GM12801 (cell line): Measurements from ENCODE around the gene IL1RAPL2.

Experiments
- TF ChIP-seq, protein P1 (sequence below): IDR thresholded peaks from one replicate; pipeline ENCODE4 v1.5.1; 2011; ENCODE audit warnings: control low read depth; ENCODE audit not compliant: insufficient read length; ENCODE audit errors: extremely low read depth

The IL1RAPL2 gene

DNA sequence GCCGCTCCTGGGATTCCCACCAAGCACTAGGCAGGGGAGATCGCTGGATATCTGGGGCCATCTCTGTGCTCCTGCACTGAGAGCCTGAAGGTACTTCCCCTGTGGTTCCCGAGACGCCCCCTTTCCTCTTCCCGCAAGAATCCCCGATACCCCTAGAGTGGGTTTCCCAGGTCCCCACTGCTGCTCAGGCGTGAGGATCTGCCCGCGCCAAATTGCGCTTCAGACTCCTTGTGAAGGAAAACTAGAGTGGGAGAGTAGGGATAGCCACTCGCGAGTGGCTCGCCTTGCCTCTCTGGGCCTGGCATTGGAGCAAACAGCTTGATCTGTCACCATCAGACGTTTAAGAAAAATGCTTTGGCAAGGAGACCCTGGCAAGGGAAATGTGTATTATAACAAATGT is 1.5 kb downstream of the IL1RAPL2 start:
- TF ChIP-seq, protein P1, sequence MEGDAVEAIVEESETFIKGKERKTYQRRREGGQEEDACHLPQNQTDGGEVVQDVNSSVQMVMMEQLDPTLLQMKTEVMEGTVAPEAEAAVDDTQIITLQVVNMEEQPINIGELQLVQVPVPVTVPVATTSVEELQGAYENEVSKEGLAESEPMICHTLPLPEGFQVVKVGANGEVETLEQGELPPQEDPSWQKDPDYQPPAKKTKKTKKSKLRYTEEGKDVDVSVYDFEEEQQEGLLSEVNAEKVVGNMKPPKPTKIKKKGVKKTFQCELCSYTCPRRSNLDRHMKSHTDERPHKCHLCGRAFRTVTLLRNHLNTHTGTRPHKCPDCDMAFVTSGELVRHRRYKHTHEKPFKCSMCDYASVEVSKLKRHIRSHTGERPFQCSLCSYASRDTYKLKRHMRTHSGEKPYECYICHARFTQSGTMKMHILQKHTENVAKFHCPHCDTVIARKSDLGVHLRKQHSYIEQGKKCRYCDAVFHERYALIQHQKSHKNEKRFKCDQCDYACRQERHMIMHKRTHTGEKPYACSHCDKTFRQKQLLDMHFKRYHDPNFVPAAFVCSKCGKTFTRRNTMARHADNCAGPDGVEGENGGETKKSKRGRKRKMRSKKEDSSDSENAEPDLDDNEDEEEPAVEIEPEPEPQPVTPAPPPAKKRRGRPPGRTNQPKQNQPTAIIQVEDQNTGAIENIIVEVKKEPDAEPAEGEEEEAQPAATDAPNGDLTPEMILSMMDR = no peak

DNA sequence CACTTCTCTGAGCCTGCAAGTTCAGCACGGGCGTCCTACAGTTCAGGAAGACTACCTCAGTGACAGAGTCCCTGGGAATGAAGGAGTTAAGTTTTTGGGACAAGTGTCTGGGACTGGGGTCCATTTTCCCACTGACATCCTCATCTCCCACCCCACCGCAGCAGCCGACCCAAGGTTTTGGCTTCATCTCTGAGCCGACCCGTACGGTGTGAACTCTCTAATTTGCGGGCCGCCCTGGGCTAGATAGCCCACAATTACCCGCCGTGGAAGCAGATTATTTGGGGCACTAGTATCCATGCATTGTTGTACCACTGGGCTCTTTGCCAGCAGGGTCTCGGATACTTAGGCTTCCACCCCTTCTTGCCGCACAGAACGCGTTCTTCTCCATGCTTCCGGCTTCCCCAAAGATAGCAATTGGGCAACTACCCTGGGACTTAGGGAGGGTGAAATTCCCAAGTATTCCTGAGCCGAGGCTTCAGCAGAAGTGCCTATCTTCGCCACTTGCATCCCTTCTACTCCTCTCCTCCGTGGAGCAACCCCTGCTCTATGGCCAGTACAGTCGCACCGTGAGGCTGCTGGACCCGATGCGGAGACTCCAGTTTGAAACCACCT is 2.4 kb downstream of the IL1RAPL2 start:
- TF ChIP-seq, protein P1 = no peak

DNA sequence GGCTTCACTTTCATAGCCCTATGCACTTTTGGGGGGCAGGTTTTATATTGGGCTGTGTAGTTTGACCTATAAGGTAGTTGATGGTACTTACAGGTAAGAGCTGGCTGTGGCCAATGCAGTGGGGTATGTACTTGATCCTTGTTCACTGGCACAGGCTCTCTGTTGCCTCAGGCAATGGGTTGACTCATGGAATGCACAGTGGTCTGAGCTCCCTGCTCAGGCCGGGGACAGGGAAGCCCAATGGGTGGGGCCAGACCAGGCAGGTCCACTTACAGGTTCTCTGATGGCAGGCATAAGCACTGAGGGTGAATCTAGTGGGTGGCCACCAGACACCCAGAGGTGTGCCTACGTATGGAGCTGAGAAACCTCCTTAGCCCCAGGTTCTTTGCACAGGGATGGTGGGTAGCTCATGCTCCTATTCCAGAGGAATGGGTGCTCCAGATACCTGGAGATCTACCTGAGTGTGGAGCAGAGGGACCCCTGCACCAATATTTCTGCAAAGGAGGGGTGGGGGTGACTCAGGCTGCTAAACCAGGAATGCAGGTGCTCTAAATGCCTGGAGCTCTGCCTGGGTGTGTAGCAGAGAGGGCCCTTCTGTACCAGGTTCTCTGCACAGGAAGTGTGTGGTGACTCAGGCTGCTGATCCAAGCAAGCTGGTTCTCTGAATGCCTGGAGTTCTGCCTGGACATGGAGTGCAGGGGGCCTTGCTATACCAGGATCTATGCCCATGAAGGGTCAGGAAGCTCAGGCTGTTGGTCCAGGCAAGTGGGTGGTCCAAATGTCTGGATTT is 52.3 kb downstream of the IL1RAPL2 start:
- TF ChIP-seq, protein P1 = no peak

DNA sequence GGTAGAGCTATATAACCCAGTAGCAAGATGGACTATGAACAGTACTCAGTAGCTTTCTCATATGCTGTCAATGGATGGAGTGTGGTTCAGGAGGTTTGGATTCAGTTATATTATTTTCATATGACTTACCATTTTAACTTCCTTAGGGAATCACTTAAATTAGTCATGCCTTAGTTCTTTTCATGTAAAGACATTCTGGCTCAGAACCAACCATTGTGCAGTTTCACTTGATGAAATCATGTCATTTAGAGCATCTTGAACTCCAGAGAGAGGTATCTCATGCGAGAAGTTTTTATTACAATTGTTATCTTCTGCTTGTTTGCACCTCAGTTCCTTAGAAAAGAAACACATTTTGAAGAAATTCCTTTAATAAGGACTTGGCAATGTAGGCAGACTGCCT is 55.8 kb downstream of the IL1RAPL2 start:
- TF ChIP-seq, protein P1 = no peak

DNA sequence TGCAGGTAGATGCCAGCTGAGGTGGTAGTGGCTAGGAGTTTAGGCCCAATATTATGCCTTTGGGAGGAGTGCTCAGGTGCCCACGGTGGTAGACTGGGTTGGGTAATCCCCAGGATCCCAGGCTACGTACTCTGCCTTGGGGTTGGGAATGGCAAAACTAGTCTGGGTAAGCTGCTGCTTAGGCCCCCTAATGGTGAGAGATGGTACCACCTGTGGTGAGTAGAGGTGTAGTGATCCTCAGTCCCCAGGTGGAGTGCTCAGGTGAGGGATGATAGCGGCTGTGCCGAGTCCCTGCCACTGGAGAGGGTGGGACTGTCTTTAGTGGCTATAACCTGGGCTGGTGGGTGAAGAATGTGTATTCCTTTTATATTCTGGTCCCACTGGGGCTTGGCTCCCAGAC is 75.2 kb downstream of the IL1RAPL2 start:
- TF ChIP-seq, protein P1 = no peak

DNA sequence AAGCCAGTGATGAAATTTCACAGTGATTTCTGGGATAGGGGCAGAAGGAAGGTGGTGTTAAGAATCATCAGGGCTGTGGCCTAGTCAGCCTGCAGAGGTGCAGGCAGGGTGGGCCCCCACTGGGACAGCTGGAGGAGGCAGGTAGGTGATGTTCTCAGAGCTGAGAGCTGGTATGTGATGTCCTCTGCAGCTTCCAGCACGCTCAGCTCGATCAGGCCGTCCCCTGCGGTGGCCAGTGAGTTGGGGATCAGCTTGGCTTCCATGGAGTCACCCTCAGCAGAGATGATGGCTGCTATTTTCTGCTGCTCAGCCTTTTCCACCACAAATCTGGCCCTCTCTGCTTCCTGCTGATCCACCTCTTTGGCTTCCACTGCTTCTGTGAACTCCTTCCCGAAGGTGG is 81.1 kb downstream of the IL1RAPL2 start:
- TF ChIP-seq, protein P1 = no peak

DNA sequence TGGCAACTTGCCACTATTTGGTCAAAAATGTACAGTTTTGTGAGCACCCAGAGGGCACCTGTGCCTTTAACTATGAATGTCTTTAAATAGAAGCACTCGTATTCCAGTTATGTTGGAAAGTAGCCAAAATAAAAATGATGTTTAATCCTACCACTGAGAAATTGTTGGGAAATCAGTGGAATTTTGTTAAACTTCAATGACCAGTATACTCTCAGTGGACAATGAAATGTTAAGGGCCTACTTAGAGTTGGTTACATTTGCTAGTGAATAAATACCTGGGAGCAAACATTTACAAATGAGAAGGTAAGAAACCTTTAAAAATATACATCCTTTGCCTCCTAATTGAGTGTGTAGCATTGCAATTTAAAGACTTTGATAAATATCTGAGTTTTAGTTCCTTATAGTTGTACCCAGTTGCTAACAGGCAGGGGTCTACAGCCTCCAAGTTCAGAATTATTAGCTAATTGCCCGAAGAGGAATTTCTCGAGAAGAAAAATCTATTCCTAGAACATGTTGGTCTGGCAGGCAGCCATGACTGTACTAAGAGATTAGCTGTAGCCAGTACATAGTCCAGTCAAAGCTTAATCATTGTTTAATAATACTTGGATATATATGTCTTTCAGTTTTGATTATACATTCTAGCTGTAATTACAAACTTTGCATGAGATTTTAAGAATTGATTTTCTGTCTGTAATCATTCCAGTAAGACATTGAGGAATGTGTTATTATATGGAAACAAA is 93.2 kb downstream of the IL1RAPL2 start:
- TF ChIP-seq, protein P1 = no peak
